Heart left ventricle (tissue), 13 donors: ENCODE data around the gene TSNAX.

Experiments
- POLR2A ChIP-seq, 2 donors: fragments of 450-650 bp; IDR thresholded peaks; one replicate each; pipeline ENCODE4 v1.6.1; 2017; ENCODE audit warnings: antibody characterized with exemption in 2 of 2, mild to moderate bottlenecking in 2 of 2, moderate library complexity in 2 of 2
- TF ChIP-seq, protein P1 (sequence below), 12 donors: fragments of 200-600 bp; sonication (generic) in 4 of 12; IDR thresholded peaks; one replicate each; pipeline versions ENCODE4 v1.5.0 to v1.8.0; 2018 to 2022; ENCODE audit warnings: antibody characterized with exemption in 12 of 12, mild to moderate bottlenecking in 5 of 12
- donor health status: ischemic (EF 13 %, LVEDD 7.1; RV severe dilation, severe dysfunction).
- donor health status: DM: no; HTN: yes; CAD: no.
- donor health status: DM: no; HTN: no; CAD: no.
- donor health status: ischemic (EF 25% LVEDD 6.9; RV normal size, moderate dysfunction).
- donor health status: ischemic (EF 25% LVEDD 5.7; RV mildly dilated, moderate dysfunction).
- donor health status: ischemic (EF 35%, LVEDD 5.7; RV mildly dilated, moderate dysfunction).
- donor health status: nonischemic (EF 11% LVEDD 7.7; RV severe dilation, severe dysfunction).
- donor health status: DM: yes; HTN: yes; CAD: no.
- donor health status: PGD.
- donor health status: ischemic (EF 29% LVEDD 5.4; RV normal size, mild dysfunction).
- donor health status: nonischemic (EF 23%, LVEDD 6.1; RV moderate dilation, normal function).

- no peak for TF ChIP-seq POLR2A (IDR thresholded peaks at IDR 0.05)
- TF ChIP-seq, protein P1, sequence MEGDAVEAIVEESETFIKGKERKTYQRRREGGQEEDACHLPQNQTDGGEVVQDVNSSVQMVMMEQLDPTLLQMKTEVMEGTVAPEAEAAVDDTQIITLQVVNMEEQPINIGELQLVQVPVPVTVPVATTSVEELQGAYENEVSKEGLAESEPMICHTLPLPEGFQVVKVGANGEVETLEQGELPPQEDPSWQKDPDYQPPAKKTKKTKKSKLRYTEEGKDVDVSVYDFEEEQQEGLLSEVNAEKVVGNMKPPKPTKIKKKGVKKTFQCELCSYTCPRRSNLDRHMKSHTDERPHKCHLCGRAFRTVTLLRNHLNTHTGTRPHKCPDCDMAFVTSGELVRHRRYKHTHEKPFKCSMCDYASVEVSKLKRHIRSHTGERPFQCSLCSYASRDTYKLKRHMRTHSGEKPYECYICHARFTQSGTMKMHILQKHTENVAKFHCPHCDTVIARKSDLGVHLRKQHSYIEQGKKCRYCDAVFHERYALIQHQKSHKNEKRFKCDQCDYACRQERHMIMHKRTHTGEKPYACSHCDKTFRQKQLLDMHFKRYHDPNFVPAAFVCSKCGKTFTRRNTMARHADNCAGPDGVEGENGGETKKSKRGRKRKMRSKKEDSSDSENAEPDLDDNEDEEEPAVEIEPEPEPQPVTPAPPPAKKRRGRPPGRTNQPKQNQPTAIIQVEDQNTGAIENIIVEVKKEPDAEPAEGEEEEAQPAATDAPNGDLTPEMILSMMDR (IDR thresholded peaks at IDR 0.05), result no peak
Measured at GRCh38 chr1:231571904-231572303, 43.4 kb downstream of the TSNAX start.
